Measurements from ENCODE around the gene PTPN18.

PTPN18 gene

DNA sequence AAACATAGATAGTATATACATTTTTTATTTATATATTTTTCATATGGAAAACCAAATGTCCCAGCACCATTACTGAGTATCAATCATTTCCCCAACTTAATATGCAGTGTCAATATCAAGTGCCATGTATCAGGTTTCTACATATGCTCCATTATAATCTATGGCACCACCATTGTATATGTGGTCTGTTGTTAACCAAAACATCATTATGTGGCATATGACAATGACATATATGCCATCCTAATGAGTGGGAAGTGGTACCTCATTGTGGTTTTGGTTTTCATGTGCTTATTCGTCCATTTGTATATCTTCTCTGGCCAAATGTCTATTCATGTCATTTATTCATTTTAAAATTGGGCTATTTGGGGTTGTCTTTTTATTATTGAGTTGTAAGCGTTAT lies 9.2 kb downstream of the PTPN18 start:
- DNase-seq (ENCODE audit: low read depth in 2 of 2) = no peak

DNA sequence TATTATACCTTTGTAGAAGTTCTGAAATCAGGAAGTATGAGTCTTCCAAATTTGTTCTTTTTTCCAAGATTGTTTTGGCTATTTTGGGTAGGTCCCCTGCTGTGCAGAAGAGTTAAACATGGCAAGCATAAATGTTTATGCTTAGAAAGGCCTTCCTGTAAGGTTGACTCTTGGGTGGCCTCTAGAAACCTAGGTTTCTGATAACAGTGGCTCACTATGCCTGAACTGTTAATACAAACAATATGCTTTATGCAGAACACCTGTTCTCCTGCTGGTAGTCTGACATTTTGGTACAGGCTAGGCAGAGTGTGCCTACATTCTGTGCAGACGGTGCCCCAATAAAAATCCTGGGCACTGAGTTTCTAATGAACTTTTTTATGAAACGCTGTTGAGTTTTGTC lies 10.1 kb downstream of the PTPN18 start:
- no peak for DNase-seq (ENCODE audit: low read depth in 2 of 2)

DNA sequence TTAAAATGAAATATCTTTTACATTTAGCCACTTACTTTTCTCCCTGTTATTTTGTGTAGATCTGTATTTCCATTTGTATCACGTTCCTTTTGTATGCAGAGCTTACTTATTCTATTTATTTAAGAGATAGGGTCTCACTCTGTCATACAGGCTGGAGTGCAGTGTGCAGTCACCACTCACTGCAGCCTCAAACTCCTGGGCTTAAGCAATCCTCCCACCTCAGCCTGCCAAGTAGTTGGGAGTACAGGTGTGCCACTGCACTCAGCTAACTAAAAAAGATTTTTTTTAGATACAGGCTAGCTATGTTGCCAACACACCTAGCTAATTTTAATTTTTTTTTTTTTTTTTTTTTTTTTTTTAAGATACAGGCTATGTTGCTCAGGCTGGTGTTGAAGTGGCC lies 10.9 kb downstream of the PTPN18 start:
- DNase-seq (ENCODE audit: low read depth in 2 of 2) = no peak

DNA sequence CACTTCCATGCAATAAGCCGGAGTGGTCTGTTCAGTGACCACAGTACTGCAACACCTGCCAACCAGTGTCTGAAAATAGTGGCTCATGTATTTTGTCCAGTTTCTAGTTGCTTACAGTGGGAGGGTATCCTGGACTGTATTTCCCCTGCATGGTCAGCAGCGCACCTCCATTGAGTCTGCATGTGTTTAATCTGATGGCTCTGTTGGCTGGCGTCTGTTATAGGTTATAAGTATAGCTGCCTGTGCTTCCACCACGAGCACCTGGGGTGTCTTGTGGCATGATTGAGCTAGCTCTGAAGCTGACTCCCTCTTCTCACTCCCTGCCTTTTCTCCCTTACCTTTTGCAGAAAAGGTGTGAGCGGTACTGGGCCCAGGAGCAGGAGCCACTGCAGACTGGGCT lies 12.9 kb downstream of the PTPN18 start:
- DNase-seq (ENCODE audit: low read depth in 2 of 2) = no peak

DNA sequence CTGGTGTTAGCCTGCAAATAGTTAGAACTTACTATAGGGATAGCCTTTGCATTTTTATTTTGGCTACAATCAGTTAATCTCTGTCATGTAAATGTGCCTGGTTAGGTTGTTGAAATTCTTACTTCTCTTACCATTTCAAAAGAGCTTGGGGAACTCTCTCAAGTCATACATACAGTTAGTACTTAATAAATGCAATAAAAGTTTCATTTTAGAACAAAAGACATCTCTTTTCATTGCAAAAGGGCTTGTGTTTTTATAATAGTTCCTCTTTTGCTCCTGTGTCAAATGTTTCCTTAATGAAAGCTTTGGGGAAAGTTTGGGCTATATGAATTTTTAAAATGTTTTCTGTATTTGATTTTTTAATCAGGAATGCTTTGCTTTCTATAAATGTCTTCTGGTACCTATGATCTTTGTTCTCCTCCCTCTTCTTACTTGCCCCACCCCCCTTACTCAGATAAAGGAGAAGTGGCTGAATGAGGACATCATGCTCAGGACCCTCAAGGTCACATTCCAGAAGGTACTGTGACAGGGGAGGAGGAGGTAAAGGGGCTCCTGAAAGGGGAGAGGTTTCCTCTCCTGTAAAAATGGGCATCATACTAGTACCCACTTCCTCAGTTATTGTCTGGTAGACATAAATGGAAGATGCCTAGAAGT lies 13.6 kb downstream of the PTPN18 start:
- DNase-seq (ENCODE audit: low read depth in 2 of 2) = no peak

DNA sequence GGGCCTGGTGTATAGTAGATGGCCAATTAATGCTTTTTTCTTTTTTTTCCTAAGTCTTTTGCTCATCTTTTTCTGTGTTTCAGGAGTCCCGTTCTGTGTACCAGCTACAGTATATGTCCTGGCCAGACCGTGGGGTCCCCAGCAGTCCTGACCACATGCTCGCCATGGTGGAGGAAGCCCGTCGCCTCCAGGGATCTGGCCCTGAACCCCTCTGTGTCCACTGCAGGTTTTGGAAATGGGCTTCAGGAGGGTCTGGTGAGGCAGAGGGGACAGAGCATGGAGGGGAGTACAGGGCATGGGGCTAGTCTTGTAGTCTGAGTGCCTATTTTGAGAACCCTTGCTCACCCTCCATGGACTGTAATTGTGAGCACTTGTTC lies 14.1 kb downstream of the PTPN18 start:
- no peak for DNase-seq (ENCODE audit: low read depth in 2 of 2)

DNA sequence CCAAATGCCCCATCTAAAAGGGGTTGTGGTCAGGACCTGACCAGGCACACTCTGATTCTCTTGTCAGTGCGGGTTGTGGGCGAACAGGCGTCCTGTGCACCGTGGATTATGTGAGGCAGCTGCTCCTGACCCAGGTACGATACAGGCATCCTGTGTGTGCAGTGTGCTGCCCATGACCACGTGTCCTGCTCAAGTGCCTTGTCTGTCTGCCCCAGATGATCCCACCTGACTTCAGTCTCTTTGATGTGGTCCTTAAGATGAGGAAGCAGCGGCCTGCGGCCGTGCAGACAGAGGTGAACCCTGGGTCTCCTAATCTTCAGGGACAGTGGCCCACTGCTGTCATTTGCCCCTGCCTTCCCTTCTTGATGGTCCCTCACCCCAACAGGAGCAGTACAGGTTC lies 14.6 kb downstream of the PTPN18 start:
- no peak for DNase-seq (ENCODE audit: low read depth in 2 of 2)

DNA sequence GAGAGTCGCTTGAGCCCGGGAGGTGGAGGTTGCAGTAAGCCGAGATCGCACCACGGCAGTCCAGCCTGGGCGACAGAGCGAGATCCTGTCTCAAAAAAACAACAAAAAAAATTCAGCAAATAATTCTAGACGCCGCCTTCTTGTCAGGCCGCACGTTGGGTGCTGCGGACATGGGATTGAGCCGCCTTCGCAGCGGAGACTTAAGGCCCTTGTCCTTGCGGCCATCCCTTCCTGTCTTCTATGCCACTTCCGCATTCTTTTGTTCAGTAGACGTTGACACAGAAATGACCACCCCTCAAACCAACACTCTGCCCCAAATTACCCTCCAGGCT lies 15.8 kb downstream of the PTPN18 start:
- no peak for DNase-seq (ENCODE audit: low read depth in 2 of 2)

DNA sequence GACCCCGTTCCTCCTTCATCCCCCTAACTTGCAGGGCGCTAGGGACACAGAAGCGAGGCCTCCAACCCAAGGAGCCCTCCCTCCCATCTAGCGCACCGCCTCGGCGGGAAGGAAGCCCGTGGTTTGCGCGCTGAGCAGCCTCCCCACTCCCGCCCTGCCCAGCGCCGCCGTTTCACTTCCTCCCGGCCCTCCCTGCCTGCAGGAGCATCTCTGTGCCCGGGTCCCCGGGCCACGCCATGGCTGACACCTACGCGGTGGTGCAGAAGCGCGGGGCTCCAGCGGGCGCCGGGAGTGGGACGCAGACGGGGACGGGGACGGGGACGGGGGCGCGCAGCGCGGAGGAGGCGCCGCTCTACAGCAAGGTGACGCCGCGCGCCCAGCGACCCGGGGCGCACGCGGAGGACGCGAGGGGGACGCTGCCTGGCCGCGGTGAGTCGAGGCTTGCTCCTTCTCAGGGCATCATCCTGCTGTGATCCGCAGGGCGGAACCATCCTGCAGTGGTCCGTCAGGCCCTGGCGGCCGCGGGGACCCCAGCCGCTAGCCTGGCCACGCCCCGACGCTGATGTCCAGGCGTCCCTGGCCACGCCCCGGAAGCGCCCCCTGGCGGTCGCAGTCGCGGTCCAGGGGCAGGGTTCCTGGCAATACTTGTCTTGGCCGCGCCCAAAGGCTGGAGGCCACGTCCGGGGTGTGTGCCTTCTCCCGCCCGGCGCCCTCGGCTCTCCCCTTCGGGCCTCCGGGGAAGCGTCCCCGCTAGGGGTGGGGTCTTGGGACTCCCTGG lies 16.4 kb downstream of the PTPN18 start:
- peak; percentile 42 to 50 for DNase-seq (ENCODE audit: low read depth in 2 of 2)

DNA sequence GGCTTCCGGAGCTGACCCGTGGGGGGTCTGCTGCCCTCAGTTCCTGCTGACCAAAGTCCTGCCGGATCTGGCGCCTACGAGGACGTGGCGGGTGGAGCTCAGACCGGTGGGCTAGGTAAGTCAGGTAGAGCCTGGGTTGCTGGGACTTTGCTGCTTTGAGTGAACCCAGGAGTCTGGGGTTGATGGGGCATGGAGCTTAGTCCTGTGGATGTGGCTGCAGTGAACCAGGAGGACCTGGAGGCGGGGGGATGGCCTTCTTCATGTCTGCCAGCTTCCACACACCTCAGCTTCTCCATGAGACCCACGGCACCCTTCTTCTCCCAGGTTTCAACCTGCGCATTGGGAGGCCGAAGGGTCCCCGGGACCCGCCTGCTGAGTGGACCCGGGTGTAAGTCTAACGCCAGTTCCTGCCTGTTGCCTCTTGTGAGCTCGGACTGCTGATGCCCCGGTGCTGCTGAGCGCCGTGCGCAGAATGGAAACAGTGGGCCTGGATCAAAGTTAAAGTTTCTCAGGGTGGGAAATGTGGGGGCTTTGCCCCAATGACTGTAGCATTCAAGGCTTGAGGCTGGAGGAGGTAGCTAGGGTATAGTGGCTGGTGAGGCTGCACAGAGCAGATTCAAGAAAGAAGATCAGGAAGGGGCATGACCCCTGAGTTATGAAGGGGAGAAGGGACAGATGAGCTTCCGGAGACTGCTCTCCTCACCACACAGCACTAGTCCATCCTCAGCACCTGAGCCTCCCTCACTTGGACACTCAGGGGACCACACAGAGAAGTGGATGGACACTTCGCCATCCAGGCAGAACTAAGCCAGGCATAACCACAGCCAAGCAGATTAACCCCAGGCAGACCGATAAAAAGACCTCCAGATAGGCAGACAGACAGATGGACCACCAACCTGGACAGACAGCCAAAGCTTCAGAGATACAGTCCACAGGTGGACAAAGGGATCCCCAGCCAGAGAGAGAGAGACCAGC lies 17.3 kb downstream of the PTPN18 start:
- DNase-seq (ENCODE audit: low read depth in 2 of 2) = no peak

DNA sequence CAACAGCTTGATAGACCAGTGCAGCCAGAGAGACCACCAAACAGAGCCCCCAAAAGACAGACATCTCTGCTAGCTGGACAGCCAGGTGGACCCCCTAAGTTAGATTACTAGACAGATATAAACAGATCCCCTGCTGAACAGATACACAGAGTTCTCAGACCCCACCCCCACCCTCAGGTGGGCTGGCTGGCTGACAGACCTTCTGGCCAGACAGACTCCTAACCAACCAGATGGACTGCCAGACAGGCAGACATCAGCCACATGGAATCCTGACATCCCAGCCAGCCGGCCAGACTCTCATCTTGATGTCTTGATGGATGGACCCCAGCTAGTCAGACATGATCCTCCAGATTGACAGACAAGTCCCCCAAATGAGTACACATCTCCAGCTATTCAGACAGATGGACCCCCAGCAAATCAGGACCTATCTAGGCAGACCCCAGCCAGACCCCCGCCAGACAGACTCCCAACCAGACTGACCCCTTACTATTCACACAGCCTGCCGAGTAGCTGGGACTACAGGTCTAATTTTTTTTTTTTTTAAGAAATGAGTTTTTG lies 18.0 kb downstream of the PTPN18 start:
- no peak for DNase-seq (ENCODE audit: low read depth in 2 of 2)

DNA sequence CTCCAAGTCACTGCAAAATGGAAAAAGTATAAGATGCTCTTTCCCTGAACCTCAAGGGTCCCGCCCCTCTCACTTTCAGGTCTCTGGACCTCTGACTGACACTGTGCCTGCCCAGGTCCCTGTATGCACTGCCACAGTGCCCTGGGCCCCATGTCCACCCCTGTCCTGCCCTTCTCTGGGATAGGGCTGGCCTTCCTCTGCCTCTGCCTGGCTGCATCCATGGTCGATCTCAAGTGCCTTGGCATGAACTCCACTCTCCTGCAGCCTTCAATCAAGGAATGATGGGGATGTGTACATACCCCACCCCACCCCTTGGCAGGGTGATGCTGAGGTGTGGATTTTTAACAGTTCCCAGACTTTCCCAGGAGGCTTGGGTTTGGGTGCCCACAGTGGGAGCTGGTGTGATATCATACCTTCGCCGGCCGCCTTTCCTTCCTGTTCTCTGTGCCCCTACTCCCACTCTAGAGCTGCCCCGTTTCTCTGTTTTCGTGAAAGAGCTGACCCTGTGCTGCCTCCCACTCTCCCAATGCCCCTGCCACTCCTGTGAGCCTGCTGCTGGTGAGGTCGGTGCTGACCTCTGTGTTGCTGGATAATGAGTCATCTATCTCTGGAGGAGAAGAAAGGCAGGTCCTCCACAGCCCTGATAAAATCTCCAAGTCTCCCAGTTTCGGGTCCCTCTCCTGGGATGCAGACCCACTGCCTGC lies 18.9 kb downstream of the PTPN18 start:
- no peak for DNase-seq (ENCODE audit: low read depth in 2 of 2)

DNA sequence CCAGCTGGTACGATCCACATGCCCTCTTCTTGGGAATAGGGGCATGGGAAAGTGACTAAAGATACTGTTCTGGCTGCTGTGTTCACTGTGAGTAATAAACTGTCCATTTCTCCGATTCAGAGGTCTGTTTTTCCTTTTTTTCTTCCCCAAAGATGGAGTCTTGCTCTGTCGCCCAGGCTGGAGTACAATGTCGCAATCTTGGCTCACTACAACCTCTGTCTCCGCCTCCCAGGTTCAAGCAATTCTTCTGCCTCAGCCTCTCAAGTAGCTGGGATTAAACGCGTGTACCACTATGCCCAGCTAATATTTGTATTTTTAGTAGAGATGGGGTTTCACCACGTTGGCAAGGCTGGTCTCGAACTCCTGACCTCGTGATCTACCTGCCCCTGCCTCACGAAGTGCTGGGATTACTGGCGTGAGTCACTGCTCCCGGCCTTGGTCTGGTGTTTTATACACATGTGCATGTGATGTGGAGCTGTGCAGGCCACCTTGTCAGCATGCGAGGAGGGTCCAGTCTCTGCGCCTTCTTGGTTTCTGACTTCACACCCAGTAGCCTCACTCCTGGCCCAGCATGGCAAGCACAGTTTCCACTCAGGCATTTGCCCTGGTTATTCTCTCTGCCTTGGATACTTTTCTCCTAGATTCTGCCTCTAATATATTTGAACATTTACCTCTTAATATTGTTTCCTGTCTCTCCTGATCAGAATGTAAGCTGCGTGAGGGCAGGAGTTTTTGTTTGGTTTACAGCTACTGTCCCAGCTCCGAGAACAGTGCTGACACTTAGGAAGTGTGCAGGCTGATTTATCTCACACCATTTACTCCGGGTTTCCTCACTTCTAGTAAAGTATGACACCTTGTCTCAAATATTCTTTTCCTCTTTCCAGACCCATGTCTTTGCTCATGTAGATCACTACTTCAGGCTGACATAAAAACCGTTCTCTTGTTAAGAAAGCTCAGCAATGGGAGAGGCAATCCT lies 19.7 kb downstream of the PTPN18 start:
- no peak for DNase-seq (ENCODE audit: low read depth in 2 of 2)

DNA sequence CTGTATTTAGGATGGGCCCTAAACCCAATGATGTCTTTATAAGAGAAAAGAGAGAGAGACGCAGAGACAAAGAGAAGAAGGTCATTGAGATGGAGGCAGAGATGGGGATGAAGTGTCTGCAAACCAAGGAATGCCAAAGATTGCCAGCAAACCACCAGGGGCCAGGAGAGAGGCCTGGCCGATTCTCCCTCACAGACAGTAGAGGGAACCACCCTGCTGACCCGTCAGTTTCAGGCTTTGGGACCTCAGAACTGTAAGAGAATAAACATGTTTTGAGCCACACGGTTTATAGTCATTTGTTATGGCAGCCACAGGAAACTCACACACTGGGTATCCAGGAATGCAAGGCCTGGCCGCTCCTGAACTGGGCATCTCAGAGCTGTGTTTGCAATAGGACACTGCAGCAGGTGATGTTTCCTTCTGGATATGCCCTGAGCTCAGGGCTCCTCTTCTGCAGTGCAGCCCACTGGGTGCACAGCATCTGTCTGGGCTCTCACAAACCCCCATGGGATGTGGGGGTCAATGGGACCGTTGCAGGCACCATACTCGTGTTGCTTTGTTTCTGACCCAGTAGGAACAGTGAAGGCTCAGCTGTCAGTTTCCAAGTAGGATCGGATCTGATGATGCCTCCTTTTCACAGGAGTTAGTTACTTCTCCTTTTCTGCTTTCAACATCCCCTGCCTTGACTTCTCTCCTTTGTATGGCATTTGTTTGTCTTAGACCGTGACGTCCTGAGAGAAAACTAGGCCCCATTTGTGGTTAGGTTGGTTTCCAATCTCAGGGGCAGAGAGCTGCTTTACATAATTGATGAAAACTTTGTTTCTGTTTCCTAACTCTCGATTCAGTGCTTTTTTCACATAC lies 20.8 kb downstream of the PTPN18 start:
- no peak for DNase-seq (ENCODE audit: low read depth in 2 of 2)

DNA sequence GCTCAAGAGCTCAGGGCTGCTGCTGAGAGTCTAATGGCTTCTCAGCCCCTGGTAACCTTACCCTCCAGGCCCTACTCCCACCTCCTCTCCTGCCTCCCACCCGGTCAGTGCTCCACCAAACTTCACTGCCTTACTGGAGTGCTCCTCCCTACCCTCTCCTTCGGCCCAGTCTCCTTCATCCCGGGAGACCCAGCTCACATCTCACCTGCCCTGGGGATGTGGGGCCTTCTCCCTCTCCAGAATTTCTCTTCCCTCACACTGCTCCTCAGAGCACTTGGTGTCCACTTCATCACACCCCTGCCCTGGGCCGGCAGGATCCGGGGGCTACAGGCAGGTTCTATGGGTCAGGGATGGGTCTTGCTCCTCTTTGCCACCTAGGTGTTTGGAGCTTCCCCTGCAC lies 21.6 kb downstream of the PTPN18 start:
- DNase-seq (ENCODE audit: low read depth in 2 of 2) = no peak

DNA sequence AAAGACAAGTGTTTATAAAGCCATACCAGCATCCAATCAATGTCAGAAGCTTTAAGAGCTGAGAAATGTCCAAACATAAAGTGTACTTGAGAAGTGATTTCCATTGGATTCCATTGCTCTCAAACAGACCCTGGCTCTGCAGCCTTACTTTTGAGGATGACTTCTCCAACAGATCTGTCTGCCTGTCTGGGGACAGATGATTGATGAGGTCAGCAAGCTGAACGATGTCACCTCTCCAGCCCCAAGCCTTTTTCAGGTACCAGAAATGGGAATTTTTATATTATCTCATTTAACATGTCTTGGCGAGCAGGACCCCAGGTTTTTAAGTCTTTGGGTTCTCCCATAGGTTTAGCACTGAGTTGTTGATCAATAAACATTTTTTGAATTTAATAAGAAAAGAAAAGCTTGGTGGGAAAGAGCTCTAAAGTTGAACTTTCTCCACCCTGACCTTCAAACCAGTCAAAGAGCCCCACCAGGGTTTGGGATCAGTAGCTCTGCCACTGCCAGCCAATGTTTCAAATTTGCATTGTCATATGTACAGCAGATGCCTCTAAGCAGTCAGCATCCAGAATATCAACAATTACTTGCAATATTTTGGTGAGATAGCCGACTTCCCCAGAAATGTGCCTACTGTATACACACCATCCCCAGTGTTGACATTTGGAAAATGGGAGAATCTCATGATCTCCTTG lies 22.5 kb downstream of the PTPN18 start:
- DNase-seq (ENCODE audit: low read depth in 2 of 2) = no peak

DNA sequence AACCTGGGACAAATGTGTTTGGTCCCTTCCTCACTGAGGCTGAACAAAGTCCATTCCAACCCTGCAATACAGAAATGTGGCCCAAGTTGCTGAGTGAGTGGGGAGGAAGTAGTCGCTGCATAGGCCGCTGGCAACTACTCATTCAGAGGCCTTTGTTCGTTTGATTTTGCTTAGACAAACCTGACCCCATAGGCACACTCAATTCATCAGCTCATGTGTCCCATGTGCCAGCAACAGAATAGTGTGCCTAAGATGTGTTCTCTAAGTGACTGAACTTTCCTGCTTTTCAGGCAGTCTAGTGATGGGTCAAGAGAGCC lies 23.0 kb downstream of the PTPN18 start:
- DNase-seq (ENCODE audit: low read depth in 2 of 2) = no peak

DNA sequence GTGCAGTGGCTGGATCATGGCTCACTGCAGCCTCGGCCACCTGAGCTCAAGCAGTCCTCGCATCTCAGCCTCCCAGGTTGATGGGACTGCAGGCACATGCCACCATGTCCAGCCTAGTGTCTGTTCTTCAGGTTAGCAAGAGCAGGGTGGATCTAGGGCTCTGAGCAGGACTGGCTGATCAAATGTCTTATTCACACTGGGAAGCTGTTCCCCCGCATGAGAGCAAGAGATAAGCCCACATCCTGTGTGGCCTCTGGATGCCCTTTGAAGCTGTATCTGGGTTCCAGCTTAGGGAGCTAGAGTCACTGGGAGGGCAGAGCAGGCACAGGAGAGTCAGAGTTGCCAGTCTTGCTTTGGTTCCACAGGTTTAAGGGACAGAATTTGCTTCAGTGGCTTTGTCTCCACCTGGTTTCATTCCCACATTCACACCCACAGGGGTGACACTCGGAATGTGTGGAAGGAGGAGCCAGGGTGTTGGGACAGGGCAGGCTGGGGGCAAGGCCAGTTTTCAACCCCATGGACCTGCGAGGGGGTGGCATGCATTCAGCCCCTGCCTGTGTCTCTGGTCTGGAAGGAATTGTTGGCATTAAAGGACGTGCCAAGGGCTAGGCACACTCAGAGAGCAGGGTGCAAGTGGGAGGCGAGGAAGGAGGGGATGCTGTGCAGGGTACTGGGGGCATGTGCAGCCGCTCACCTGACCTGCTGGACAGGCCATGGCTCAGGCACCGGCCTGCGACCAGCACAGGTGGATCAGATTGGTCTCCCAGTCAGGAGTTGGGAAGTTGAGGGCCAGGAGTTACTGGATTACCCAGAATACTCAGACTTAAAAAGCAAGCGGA lies 24.5 kb downstream of the PTPN18 start:
- no peak for DNase-seq (ENCODE audit: low read depth in 2 of 2)
